Activated CD8-positive, alpha-beta memory T cell treated with anti-CD3 and anti-CD28 coated beads, Interleukin-2, amount 50 U/mL, for 4 hours (primary cell): ENCODE measurements around the gene EYS.
"Not testable (repeated sequence)": the region's sequence is repeated elsewhere in the genome, so short reads cannot be mapped to it uniquely, and the experiment has no call there.

ENCODE experiments used
- DNase-seq: peaks from one replicate; pipeline ENCODE4 v3.0.0-alpha.2; 2020

EYS gene

DNA sequence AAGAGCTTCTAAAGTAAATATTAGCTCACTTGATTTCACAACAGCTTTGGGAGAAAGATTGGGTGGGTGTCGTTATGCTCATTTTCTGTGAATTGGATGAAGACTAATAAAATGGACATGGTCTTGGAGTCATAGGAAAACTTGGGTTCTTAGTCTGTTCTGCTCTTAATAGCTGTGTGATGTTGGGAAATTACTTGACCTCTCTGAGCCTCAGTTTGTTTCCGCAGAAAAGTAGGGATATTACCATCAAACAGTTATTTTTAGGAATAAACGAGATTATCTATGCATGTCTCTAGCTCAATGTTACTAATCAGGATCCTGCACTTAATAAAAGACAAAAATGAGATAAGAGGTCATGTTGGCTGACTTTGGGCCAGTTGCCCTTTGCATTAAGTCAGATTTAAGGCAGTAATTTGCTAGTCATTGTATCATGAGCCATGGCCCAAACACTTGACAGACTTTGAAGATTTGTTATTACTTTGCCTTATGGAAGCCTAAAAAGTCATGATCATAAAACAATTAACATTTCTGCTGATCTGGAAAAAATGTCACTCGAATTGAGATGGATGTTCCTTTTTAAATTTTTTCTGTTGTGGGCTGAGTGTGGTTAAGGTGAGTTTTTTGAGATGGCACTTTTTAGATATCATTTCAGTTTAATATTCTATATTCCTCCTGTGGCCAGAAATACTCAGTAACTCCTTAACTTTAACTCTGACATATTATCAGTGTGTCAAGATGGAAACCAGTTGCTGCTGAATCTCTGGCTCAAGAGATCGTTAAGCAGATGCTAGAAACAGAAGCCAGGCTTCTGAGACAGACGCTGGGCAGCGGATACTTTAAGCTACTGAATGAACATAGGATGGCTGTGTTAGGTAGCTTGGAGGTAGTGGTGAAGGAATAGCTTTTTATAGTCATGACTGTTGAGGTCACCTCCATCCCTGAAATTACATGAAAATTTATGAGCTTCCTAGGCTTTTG, 1779.8 kb downstream of the EYS start:
- no peak for DNase-seq

DNA sequence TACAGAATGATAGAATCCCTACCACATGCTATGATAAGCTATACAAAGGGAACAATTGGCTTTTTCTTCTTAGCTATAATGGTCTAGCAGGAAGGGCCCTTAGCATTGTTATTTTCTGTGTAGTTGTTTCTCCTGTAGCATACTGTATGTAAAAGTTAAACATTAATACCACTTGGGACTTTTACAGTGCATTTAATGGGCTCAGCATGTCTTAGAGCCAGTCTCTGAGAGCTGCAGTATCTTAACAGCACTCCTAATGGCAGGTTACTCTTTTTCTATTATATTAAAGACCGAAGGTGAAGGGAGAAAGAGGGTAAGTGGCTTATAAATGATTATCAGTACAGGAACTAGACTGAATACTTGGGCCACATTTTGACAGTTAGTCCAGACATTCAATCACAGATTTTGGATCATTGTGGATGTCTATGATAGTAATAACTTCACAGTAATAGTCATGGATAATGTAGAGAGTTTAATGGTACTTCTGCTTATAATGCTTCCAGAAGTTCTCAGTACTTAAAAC, 1780.7 kb downstream of the EYS start:
- no peak for DNase-seq

DNA sequence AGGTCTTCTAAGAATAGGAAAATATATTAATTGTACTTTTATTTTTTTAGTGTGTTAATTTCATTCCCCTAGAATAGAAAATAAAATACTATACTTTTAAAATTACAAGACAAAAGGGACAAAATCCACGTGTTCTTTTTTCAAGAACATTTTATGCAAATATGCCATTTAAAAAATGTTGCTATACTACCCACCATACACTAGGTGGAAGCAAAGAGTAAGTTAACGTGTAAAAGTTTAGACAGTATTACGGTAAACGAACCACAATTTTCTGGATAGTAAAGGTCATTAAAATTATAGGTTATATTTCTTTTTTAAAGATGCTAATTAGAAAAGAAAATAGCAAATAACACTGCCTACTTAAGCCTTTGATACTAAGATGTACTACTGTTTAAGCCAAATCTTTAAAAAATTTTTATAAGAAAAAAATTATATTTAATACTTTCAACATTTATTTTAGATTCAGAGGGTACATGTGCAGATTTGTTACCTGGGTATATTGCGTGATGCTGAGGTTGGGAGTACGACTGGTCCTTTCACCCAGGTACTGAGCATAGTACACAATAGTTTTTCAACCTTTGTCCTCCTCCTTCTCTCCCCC, 1783.8 kb downstream of the EYS start:
- DNase-seq = no peak

DNA sequence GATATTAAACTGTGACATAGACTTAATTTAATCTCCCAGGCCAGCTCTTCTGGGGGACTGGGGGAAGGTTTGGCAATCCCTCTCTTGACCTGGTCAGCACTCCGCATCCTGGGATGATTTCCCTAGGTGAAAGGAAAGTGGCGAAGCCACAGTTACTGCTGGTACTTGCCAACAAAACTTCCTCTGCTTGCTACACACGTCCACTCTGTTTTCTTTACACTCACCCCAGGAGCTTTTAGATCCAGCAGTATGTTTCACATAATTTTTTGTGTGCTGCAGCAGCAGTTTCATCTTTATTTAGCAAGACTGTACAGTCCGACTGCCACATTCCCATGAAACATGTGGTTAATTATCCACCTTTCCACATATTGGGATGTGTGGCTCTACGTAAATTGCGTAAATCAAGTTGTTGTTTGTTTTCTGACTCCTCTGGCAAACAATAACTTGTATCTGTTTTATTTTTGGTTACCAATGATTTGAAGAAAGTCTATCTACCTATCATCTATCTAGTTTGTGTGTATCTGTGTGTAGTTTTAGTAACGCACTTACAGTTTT, 1787.4 kb downstream of the EYS start:
- no peak for DNase-seq

DNA sequence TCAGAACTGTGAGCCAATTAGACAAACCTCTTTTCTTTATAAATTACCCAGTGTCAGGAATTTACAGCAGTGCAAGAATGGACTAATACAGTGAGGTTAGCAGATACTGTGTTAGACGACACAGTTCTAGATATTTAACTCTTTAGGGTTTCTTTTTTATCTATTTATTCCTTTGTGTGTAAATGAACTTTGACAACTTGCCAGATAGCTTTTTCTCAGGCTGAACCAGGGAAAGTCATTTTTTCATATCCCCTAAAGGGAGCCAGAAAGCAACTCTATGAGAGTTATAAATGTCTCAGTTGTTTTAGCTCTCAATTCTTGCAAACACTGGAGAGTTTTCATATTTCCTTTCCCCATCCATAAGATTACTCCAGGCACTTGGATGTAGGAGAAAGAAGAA, 1794.1 kb downstream of the EYS start:
- DNase-seq = no peak

DNA sequence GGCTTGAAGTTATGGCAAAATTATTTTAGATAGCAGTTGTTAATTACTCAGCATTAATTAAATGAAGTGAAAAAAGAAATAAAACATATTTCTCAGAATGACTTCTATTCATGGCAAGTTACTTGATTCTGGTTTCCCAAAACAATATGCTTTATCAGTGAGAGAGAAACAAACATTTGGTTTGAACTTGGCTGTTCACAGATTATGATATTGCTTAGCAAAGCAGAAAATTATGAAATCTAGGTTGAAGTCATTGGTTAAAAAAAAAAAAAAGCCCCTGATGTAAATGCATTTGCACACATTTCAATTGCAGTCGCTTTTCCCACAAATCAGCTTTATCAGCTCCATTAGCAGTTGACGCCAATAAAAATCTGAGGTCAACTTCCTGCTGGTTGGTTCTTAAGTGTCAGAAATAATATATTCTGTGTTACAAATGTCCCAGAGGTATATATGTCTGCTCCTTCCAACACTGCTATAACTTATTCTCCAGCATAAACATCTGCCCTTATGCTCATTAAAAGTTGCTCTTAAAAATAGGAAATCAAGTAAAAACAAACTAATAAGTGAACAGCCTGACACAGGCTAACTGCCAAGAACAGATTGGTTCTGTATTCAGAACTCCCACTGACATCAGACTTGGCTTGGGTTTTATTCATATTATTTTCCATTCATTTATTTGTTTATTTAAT, 1796.0 kb downstream of the EYS start:
- no peak for DNase-seq

DNA sequence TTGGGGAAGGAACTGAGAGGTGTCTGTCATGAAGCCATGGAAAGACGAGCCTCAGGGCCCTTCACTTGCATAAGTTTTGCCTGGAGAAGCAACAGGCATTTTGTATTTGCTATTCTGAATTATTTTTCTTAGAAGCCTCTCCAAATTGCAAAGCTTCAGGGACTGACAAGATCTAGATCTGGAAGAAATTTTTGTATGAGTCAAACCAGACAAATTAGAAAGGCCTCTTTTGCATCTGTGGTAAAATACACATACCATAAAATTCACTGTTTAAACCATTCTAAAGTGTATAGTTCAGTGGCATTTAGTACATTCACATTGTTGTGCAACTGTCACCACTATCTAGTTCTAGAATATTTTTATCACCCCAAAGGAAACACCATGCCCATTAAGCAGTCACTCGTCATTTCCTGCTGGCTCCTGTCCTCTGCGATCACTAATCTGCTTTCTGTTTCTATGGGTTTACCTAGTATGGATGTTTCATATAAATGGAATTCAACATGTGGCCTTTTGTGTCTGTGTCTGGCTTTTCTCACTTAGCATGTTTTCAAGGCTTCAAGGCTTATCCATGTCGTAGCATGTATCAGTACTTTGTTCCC, 1802.3 kb downstream of the EYS start:
- no peak for DNase-seq

DNA sequence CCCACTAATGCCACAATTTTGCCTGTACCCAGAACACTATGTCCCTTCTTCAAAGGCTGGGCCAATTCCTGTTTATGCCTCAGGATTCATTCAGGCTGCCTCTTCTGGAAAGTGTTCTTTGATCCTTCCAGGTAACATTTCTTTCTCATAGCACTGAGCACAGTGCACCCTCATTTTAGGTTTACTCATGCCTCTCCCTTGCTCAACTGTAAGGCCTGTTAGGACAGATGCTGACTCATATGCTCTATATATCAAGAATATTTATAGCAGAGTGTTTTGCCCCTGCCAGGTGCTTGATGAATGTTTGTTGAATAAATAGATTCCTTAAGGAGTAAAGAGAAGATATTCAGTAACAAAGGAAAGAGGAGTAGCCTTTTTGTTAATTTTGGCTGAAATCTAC, 1807.5 kb downstream of the EYS start:
- no peak for DNase-seq

DNA sequence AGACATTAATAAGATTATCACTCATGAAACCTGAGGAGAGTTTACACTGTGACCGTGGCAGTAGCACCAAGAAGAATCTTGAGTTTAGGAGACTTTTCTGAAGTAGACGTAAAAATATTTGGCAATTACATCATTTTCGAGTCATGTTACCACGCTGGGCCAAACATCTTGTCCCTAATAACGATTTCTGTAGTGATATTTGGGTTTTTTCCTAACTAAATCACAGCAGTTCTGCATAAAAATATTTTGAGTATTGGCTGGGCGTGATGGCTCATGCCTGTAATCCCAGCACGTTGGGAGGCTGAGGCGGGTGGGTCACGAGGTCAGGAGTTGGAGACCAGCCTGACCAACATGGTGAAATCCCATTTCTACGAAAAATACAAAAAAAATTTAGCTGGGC, 1809.1 kb downstream of the EYS start:
- DNase-seq = no peak

DNA sequence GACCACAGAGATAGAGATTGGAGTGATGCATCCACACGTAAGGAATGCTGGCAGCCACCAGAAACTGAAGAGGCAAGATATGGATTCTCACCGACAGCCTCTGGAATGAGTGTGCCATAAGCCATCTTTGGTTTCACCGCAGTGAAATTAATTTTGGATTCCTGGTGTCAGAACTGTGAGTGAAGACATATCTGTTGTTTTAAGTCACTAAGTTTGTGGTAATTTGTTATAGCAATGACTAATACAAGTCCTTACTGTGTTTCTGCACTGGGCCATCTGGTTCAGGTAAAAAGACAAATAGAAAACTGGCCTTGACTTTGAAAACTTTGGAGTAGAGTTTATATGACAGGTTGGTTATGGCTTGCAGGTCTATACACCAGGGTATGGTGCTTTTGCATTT, 1809.6 kb downstream of the EYS start:
- no peak for DNase-seq

DNA sequence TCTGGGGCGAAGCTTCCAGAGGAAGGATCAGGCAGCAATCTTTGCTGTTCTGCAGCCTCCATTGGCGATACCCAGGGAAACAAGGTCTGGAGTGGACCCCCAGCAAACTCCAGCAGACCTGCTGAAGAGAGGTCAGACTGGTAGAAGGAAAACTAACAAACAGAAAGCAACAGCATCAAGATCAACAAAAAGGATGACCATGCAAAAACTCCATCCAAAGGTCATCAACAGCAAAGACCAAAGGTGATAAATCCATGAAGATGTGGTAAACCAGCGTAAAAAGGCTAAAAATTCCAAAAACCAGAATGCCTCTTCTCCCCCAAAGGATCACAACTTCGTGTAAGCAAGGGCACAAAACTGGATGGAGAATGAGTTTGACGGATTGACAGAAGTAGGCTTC, 1818.6 kb downstream of the EYS start:
- no peak for DNase-seq

DNA sequence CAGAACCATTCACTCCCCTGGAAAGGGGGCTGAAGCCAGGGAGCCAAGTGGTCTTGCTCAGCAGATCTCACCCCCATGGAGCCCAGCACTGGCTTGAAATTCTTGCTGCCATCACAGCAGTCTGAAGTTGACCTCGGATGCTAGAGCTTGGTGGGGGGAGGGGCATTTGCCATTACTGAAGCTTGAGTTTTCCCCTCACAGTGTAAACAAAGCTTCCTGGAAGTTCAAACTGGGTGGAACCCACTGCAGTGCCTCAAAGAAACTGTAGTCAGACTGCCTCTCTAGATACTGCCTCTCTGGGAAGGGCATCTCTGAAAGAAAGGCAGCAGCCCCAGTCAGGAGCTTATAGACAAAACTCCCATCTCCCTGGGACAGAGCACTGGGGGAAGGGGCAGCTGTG, 1819.2 kb downstream of the EYS start:
- not testable (repeated sequence) for DNase-seq

DNA sequence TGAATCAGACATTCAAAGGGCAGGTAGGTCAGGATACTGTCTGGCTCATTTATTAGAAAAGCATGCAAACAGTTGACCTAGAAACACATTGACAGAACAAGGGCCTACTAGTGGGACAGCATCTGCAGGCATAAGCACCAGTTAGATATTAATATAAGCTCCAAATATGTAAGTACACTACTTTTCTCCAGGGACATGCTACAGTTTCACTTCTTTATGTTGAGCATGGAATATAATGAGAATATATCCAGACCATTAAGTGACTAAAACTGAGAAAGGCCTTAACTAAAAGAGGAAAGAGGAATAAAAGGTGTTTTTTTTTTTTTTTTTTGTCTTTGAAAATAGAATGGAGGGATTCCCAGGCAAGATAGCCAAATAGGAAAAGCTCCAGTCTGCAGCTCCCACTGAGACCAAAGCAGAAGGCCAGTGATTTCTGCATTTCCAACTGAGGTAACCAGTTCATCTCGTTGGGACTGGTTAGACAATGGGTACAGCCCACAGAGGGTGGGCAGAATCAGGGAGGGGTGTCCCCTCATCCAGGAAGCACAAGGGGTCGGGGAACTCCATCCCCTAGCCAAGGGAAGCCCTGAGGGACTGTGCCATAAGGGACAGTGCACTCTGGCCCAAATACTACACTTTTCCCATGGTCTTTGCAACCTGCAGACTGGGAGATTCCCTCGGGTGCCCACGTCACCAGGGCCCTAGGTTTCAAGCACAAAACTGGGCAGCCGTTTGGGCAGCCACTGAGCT, 1819.8 kb downstream of the EYS start:
- DNase-seq = no peak

DNA sequence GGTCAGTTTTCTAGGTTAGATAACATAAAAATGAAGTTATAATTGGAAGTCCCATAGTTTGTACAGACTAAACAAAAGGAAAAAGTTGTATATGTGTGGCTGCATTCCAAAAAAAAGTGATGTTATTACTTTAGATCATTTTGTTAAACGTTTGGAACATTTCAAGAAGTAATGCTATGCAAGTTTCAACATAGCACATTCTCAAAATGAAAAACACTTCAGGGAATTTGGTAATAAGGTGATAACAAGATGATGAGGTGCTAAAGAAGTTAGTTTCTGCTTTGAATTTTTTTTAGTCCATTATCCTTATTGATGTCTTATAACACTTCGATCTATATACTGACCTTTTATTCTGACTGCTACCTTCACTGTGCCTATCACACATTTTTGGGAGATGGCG, 1820.7 kb downstream of the EYS start:
- DNase-seq = no peak

DNA sequence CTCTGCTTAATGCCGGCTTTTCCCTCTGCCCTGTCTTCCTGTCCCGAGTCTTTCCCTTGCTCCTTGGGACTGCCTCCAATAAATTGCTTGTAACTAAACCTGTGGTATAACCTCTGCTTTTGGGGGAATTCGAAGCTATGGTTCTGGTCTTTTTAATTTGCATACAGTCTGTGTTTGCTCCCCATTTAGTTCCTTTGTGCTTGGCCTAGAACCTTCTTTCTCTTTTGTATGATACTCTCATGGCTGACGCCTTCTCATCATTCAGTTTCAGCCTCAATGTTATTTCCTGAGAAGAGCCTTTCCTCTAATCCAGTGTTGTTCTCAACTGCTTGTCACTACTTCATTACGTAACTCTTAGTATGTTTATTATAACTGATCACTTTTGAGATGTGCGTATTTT, 1823.4 kb downstream of the EYS start:
- no peak for DNase-seq

DNA sequence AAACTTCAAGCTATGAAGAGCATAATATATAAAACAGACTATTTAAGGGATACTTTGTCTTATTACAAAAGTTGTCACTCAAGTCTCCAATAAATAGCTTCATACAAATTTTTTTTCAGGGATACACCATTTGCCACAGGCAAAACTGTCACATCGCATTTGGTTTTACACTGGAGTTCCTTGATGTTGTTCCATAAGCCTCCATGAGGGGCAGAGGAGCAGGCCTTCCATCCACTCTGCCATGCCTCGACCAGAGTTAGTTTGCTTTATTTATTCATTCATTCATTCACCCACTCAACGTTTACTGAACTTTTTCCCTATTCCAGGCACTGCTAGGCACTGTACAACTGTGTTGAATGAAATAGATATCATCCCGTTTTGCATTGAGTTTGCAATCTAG, 1824.8 kb downstream of the EYS start:
- no peak for DNase-seq

DNA sequence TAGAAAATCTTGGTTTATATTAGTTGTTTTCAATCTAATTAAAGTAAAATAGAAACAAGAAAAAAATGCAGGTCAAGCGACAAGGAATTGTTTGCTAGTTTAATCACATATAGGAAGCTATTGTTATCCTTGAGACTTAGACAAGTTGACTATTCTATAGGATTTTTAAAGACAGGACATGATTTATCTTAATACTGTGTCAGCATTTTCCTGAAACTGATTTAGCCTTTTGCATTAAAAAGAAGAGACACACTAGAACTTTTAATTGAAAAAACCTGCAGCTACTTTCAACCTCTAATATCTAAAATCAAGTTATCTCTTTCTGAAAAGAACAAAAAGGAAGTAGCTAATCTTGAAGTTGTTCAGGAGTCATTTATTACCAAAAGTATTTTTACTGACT, 1825.2 kb downstream of the EYS start:
- no peak for DNase-seq

DNA sequence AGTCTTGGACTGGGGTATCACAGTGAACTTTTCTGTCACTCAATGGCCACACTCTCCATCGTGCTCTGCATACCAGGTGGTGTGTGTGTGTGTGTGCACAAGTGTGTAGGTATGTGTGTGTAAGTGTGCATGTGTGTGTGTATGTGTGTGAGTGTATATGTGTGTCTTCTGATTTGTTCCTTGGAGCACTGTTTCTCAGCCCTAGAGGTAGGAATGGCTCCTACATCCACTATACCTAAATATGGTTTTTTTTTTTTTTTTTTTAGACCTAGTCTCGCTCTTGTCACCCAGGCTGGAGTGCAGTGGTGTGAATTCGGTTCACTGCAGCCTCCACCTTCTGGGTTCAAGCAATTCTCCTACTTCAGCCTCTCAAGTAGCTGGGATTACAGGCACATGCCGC, 1834.8 kb downstream of the EYS start:
- DNase-seq = no peak

DNA sequence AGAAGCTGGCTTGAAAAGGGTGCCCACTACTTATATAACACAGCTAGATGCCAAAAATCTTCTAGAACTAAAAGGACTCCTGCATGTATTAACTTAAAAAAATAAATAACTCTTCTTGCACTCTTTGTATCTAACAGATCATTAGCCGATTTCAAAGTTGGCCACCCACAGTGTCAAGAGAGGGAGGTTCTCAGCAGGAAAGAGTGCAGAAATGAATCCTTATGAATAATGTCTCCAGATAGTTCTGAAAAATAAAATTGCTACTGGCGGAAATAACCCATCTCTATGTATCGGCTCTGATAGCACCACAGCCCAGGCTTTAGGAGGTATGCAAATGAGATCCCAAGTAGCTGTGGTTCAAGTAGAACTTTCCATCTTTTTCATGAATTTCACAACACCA, 1838.7 kb downstream of the EYS start:
- DNase-seq = no peak

DNA sequence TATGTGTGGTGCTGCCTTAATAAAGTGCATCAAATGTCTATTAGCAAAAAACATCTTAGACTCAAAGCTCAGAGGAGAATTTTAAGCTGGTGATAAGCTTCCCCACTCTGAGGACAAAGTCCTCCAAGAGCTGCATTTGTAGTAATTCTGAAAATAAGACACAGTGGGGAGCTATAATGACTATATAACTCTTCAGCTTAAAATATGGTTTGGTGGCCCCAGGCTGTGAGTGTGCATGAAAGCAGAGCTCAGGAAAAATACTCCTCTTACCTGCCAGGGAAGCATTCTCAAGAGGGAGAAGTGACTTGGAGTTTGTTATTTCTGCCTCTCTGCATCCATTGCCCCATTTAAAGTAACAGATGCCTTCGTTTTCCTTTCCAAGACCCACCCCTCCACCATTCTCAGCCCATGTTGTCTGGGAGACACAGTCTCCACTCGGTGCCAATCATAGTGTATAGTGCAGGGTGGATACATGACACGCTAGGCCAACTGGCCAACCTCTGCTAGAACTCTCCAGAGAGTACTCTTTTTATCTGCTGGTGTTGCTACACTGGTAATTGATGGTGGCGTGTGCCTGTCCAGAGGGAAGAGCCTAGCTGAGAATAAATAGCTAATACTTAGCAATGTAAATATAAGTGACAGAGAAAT, 1842.2 kb downstream of the EYS start:
- no peak for DNase-seq

DNA sequence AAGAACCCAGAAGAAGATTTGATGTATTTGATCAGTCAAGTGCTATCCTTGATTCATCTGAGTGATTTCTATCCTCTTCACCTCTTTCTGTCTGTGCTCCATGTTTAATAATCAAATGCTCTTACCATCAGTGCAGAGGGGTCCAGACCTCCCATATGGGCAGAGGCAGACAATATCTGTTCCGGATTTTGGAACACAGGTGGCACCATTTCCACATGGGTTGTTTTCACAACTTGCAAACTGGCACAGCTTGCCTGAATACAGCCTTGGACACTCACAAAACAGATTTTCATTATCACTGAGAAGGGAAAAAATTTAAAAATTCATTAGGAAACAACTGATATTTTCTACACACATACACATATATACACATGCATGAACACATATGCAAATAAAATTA, 1843.0 kb downstream of the EYS start:
- no peak for DNase-seq
